Measurements from ENCODE around the gene EBF3. TPM values are rescaled to one million over a fixed set of nuclear protein-coding genes. Genes with fewer than 3 reads are reported as not detected.

The EBF3 gene
- total and polyA plus RNA-seq, 2 donors (not counting 3 experiments of a cell fraction or from before 2014, with no cell fraction given): 0.92 to 2.7 TPM

- Histone ChIP-seq H3K4me2 (ENCODE audit: insufficient read depth, low read length) (no peak overlapping the region), H3K4me3 (replicated peaks in 1 of 3; ENCODE audit: insufficient read depth in 1 of 3, low read depth in 1 of 3, low read length in 3 of 3) (no peak overlapping the region), H3K79me2 (ENCODE audit: control insufficient read depth, insufficient read depth, low read length) (no peaks in the 10 kb centered on the region), H3K9ac (replicated peaks; ENCODE audit: extremely low read depth, insufficient read depth, low read length) (no peak overlapping the region), H3K27ac (ENCODE audit: insufficient read depth, low read depth, low read length) (no peak overlapping the region), H3K27me3 (ENCODE audit: control insufficient read depth in 2 of 2, insufficient read depth in 2 of 2, low read length in 2 of 2) (no peaks in the 10 kb centered on the region), H3K36me3 (ENCODE audit: control insufficient read depth in 2 of 2, extremely low read depth in 1 of 2, insufficient read depth in 2 of 2, low read length in 2 of 2) (no peaks in the 10 kb centered on the region), H3K4me1 (ENCODE audit: control insufficient read depth, extremely low read depth, insufficient read depth, low read length) (no peaks in the 10 kb centered on the region), H3K9me1 (replicated peaks; ENCODE audit: control insufficient read depth, extremely low read depth, insufficient read depth, low read length) (no peaks in the 10 kb centered on the region), H4K20me1 (replicated peaks; ENCODE audit: control insufficient read depth, extremely low read depth, insufficient read depth, low read length) (no peaks in the 10 kb centered on the region), H2AFZ (ENCODE audit: low read depth, low read length) (no peak overlapping the region), H3K9me3 (replicated peaks; ENCODE audit: control insufficient read depth, insufficient read depth, low read length) (no peaks in the 10 kb centered on the region)
- no peak for DNase-seq (ENCODE audit: low read depth, low spot score)
- ChIA-PET POLR2A (no interaction called here), CTCF (no interaction called here)
- BruUV-seq (replicated peaks): no TSS peak
- no peak for FAIRE-seq
- dilution Hi-C loops (cut with MboI; ENCODE audit: extremely low pct_ligation_motif_present, low sequenced_read_pairs): no loop called here
- TF ChIP-seq MAX (IDR thresholded peaks at IDR 0.05; ENCODE audit: insufficient read depth, insufficient read length) (no peak), EZH2 (IDR thresholded peaks at IDR 0.05; ENCODE audit: borderline replicate concordance, low read depth, low read length, severe bottlenecking) (no peak), FOS (IDR thresholded peaks at IDR 0.05; ENCODE audit: borderline replicate concordance, insufficient read depth, low read length) (no peak), POLR2A (IDR thresholded peaks at IDR 0.05; ENCODE audit: low read depth, low read length) (no peak)
- intact Hi-C loops (cut with micrococcal nuclease): no loop called here
These were observed 47.5 kb downstream of the EBF3 start for GRCh38 chr10:129916506-129916995.

GRCh38 chr10:129915526-129916378 lies 48.3 kb downstream of the EBF3 start:
- H3K79me2 ChIP-seq (ENCODE audit: control insufficient read depth, insufficient read depth, low read length): no peaks in the 10 kb centered on the region
- intact Hi-C loops (cut with micrococcal nuclease): no loop called here
- no peaks in the 10 kb centered on the region for H3K36me3 ChIP-seq (ENCODE audit: control insufficient read depth in 2 of 2, extremely low read depth in 1 of 2, insufficient read depth in 2 of 2, low read length in 2 of 2)
- no peak for TF ChIP-seq MAX (IDR thresholded peaks at IDR 0.05; ENCODE audit: insufficient read depth, insufficient read length)
- TF ChIP-seq FOS (IDR thresholded peaks at IDR 0.05; ENCODE audit: borderline replicate concordance, insufficient read depth, low read length): no peak
- TF ChIP-seq POLR2A (IDR thresholded peaks at IDR 0.05; ENCODE audit: low read depth, low read length): no peak
- TF ChIP-seq JUN (IDR thresholded peaks at IDR 0.05; ENCODE audit: borderline replicate concordance, insufficient read depth, insufficient read length, low read depth): no peak
- no peak for TF ChIP-seq CTCF (IDR thresholded peaks at IDR 0.05; ENCODE audit: extremely low read depth in 1 of 2, insufficient read depth in 1 of 2, low read depth in 1 of 2, low read length in 2 of 2)
- no peak for TF ChIP-seq MYC (IDR thresholded peaks at IDR 0.05; ENCODE audit: low read depth, low read length)
- no peak for TF ChIP-seq POLR2AphosphoS5 (IDR thresholded peaks at IDR 0.05; ENCODE audit: insufficient read depth, low read depth, low read length)
- TF ChIP-seq GATA2 (IDR thresholded peaks at IDR 0.05; ENCODE audit: insufficient read depth, insufficient read length, low read depth, low read length): no peak
- no peak for TF ChIP-seq EZH2 (IDR thresholded peaks at IDR 0.05; ENCODE audit: borderline replicate concordance, low read depth, low read length, severe bottlenecking)
- no peak overlapping the region for H3K4me2 ChIP-seq (ENCODE audit: insufficient read depth, low read length)
- H3K4me1 ChIP-seq (ENCODE audit: control insufficient read depth, extremely low read depth, insufficient read depth, low read length): no peaks in the 10 kb centered on the region
- no peak for DNase-seq (ENCODE audit: low read depth, low spot score)
- H2AFZ ChIP-seq (ENCODE audit: low read depth, low read length): no peak overlapping the region
- no peaks in the 10 kb centered on the region for H4K20me1 ChIP-seq (replicated peaks; ENCODE audit: control insufficient read depth, extremely low read depth, insufficient read depth, low read length)
- H3K9me1 ChIP-seq (replicated peaks; ENCODE audit: control insufficient read depth, extremely low read depth, insufficient read depth, low read length): no peaks in the 10 kb centered on the region
- ChIA-PET CTCF (no interaction called here), POLR2A (no interaction called here)
- FAIRE-seq: no peak
- no peak overlapping the region for H3K9ac ChIP-seq (replicated peaks; ENCODE audit: extremely low read depth, insufficient read depth, low read length)
- BruUV-seq (replicated peaks): no TSS peak
- dilution Hi-C loops (cut with MboI; ENCODE audit: extremely low pct_ligation_motif_present, low sequenced_read_pairs): no loop called here
- no peak overlapping the region for H3K27ac ChIP-seq (ENCODE audit: insufficient read depth, low read depth, low read length)
- H3K27me3 ChIP-seq (ENCODE audit: control insufficient read depth in 2 of 2, insufficient read depth in 2 of 2, low read length in 2 of 2): no peaks in the 10 kb centered on the region
- H3K4me3 ChIP-seq (replicated peaks in 1 of 3; ENCODE audit: insufficient read depth in 1 of 3, low read depth in 1 of 3, low read length in 3 of 3): no peak overlapping the region
- H3K9me3 ChIP-seq (replicated peaks; ENCODE audit: control insufficient read depth, insufficient read depth, low read length): no peaks in the 10 kb centered on the region
